Measurements from ENCODE around the gene TCF7L2.

DNA sequence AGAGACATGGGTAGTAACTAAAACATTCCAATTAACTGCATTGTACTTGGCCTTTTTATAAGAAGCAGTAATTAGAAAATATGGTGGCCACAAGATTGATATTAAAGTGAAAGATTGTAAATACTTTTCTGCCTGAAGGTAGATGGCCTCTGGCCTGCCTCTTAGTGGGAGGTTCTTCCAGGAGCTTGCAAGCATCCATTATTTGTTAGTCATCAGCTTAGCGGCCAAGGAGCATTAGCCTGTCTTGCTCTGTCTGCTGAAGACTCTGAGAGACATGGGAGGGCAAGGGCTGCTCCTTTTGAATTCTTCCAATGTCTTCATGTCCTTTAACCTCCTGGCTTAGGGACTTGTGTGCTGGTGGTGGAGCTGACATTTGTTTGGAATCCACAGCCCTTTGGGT is 80.4 kb downstream of the TCF7L2 start:
- no peak for TF ChIP-seq EP300 (IDR thresholded peaks at IDR 0.05)
- TF ChIP-seq, protein P1, sequence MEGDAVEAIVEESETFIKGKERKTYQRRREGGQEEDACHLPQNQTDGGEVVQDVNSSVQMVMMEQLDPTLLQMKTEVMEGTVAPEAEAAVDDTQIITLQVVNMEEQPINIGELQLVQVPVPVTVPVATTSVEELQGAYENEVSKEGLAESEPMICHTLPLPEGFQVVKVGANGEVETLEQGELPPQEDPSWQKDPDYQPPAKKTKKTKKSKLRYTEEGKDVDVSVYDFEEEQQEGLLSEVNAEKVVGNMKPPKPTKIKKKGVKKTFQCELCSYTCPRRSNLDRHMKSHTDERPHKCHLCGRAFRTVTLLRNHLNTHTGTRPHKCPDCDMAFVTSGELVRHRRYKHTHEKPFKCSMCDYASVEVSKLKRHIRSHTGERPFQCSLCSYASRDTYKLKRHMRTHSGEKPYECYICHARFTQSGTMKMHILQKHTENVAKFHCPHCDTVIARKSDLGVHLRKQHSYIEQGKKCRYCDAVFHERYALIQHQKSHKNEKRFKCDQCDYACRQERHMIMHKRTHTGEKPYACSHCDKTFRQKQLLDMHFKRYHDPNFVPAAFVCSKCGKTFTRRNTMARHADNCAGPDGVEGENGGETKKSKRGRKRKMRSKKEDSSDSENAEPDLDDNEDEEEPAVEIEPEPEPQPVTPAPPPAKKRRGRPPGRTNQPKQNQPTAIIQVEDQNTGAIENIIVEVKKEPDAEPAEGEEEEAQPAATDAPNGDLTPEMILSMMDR (IDR thresholded peaks at IDR 0.05) = no peak
- TF ChIP-seq POLR2A (IDR thresholded peaks at IDR 0.05) = no peak

All from stomach (tissue), 4 donors.